DMS79 (cell line): ENCODE data around the gene LMNA.
"Not testable (repeated sequence)": the region's sequence is repeated elsewhere in the genome, so short reads cannot be mapped to it uniquely, and the experiment has no call there.

ENCODE experiments used
- DNase-seq: peaks from one replicate; lab custom pipeline; 2025; lab: John Stamatoyannopoulos, UW

The LMNA gene

GRCh38 chr1:156104861-156105832 is 9.4 kb upstream of the LMNA start:
- DNase-seq, result no peak

- no peak for DNase-seq
Observed at GRCh38 chr1:156106624-156107488, 7.7 kb upstream of the LMNA start.

- no peak for DNase-seq
Observed at GRCh38 chr1:156108057-156108456, 6.5 kb upstream of the LMNA start.

GRCh38 chr1:156108664-156109241 is 5.8 kb upstream of the LMNA start:
- no peak for DNase-seq

GRCh38 chr1:156110252-156110651 is 4.3 kb upstream of the LMNA start:
- no peak for DNase-seq

- DNase-seq, result no peak
Observed at GRCh38 chr1:156111355-156111962, 3.1 kb upstream of the LMNA start.

GRCh38 chr1:156112276-156113137 is 2.0 kb upstream of the LMNA start:
- no peak for DNase-seq

- no peak for DNase-seq
Observed at GRCh38 chr1:156113282-156113950, 1.1 kb upstream of the LMNA start.

- no peak for DNase-seq
Observed at GRCh38 chr1:156114919-156115513, 505 bp downstream of the LMNA start.

GRCh38 chr1:156115514-156116374 is 1.2 kb downstream of the LMNA start:
- DNase-seq, result no peak

GRCh38 chr1:156116731-156117130 is 2.2 kb downstream of the LMNA start:
- not testable (repeated sequence) for DNase-seq

GRCh38 chr1:156117414-156118176 is 3.1 kb downstream of the LMNA start:
- no peak for DNase-seq

- DNase-seq, result no peak
Observed at GRCh38 chr1:156118177-156118868, 3.8 kb downstream of the LMNA start.

- no peak for DNase-seq
Observed at GRCh38 chr1:156119503-156120209, 5.1 kb downstream of the LMNA start.

- no peak for DNase-seq
Observed at GRCh38 chr1:156120318-156120717, 5.8 kb downstream of the LMNA start.

- not testable (repeated sequence) for DNase-seq
Observed at GRCh38 chr1:156121005-156121404, 6.5 kb downstream of the LMNA start.

- no peak for DNase-seq
Observed at GRCh38 chr1:156121457-156121856, 6.9 kb downstream of the LMNA start.
